Non-pigmented ciliary epithelial cell (primary cell): Measurements from ENCODE around the gene PRXL2B.
"Not testable (repeated sequence)": the region's sequence is repeated elsewhere in the genome, so short reads cannot be mapped to it uniquely, and the experiment has no call there.

ENCODE experiments used
- DNase-seq: peaks from one replicate; pipeline ENCODE4 v3.0.0-alpha.2; 2010; ENCODE audit warnings: low read depth

PRXL2B gene

GRCh38 chr1:2564006-2564814 is 22.4 kb upstream of the PRXL2B start:
- DNase-seq: no peak

DNA sequence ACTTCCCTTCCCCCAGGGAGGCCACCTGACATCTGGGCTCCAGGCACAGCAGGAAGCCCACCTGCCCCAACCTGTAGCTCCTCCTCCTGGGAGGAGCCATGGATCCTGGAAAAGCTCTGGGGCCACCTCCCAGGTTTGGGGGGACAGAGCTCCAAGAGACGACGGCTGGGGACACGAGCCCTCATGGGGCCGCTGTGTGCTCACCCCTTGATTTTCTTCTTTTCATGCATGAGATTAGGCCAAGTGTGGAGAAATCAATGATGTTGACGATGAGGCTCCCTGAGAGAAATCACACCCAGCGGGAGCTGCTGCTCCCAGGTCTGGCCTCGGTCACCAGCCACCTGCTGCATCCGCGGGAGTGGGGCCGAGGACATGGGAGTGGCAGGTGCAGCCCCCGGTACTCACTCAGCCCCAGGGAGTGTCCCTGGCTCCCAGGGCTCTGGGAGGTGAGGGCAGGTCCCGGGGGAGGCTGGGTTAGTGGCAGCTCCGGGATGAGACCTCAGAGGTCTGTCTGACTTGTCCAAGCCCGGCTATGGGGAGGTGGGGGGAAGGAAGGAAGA is 21.7 kb upstream of the PRXL2B start:
- DNase-seq: no peak

GRCh38 chr1:2566101-2567045 is 20.2 kb upstream of the PRXL2B start:
- no peak for DNase-seq

DNA sequence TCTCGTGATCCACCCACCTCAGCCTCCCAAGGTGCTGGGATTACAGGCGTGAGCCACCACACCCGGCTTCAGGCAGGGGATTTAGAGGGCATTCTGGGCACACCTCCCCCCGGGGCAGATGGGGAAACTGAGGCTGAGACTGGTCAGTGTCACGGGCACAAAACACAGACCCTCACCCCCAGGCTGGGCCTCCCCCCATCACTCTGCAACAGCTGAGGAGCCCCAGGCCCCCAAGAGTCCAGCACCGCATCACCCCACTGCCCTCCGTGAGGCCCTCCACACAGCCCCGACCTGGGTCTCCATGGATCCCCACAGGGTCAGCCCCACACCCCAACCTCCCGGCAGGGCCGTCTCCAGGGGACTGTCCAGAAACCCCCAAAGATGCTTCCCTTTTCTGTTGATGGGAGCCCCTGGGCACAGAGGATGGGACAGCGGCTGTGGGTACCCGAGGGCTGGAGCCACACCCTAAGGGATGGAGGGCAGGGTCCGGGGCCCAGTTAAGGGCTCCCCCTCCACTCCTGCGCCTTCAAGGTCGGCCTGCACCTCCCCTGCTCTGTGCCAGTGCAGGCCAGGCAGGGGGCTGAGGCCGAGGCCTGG is 19.4 kb upstream of the PRXL2B start:
- no peak for DNase-seq

DNA sequence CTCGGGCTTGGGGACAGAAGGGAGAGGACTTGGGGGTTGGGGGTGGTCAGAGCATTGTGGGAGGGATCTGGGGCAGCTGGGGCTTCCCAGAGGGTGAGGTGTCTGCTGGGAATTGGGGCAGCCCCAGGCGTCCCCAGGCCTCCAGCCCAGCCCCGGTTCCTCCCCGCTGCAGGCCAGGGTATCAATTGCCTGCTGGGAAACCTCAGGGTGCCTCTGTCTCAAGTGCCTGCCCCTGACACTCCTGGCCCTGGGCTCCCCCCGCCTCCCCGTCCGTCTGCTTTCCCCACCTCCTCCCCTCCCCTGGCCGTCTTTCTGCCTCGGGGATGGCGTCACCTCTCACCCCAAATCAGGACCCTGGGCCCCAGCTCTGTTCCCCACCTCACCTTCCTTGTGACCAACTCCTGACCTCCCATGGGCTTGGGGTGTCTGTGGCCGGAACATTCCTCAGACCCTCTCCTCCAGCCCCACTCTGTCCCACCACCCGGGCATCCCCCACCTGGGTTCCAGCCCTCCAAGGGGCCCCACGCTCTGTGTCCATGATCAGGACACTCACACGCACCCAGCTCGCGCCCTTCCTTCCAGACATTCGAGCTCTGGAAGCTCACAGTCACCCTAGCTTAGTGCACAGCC is 18.3 kb upstream of the PRXL2B start:
- DNase-seq: not testable (repeated sequence)

DNA sequence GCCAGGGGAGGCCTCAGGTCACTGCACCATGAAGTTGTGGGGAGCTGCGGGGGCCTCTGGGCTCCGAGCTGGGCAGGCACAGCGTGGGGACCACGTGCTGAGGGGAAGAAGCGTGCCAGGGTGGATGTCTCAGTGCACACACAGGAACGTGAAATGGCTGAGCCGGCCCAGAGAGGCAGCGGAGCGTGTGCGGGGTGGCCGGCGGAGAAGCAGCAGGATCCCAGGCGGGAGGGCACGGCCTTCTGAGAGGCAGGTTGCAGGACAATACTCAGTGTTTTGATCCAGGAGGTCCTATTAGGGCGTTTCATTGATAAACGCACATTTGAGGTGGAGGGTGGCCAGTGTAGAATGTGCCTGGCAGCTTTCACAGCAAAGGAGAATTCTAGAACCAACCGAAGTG is 17.5 kb upstream of the PRXL2B start:
- DNase-seq: no peak

DNA sequence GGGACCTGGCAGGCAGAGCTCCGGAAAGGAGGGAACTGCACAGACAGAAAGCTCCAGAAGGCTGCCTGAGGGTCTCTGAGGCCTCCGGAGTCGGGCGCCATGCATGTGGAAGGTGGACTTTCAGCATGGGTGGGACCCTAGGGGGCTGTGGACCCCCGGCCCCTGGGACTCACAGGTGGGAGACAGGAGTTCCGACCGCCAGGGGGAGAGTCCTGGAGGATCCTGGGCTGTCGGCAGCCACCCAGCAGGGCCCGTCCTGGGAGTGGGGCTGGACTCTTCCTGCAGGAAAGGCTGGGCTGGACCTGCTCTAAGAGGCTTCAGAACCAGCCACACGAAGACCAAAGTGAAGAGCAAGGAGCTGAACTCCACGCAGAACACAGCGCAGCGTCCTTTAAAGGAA is 16.9 kb upstream of the PRXL2B start:
- not testable (repeated sequence) for DNase-seq

GRCh38 chr1:2570332-2570731 is 16.2 kb upstream of the PRXL2B start:
- no peak for DNase-seq

DNA sequence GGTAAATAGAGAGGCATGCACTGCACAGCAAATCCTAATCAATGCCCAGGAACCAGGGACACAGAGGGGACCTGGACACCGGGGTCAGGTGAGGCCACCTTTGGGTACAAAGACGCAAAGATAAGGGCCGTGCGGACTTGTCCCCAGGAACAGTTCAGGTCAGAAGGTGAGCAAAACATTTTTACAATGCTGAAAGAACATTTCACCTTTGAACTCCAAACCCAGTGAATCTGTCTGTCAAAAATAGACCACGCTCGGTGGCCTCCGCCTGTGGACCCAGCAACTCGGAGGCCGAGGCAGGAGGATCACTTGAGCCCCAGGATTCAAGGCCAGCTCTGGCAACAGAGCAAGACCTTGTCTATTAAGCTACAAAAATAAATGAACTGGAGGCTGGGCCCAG is 15.2 kb upstream of the PRXL2B start:
- DNase-seq: no peak

DNA sequence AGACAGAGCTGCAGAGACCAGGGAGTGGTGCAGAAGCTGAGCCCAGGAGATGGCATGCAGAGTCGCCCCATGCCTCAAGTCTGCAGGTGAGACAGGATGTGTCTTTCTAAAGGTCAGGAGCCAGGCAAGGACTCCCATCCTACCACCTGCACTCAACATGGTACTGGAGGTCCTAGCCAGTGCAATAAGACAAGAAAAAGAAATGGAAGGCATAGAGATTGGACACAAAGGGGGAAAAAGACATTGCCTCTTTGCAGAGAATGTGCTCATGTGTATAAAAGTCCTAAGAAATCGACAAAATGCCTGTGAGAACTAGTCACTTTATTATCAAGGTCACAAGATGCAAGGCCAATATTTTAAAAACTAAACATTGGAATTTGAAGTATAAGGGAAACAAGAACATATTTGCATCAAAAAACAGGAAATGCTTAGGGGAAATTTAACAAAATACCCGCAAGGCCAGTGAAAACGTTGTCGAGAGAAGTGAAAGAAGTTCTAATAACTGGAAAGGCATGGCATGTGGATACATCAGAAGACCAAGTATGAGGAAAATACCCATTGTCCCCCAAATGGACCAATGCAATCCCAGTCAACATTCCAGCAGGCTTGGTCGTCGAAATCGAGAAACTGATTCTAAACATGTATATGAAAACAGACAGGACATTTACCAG is 13.2 kb upstream of the PRXL2B start:
- no peak for DNase-seq

GRCh38 chr1:2574350-2574749 is 12.2 kb upstream of the PRXL2B start:
- no peak for DNase-seq

DNA sequence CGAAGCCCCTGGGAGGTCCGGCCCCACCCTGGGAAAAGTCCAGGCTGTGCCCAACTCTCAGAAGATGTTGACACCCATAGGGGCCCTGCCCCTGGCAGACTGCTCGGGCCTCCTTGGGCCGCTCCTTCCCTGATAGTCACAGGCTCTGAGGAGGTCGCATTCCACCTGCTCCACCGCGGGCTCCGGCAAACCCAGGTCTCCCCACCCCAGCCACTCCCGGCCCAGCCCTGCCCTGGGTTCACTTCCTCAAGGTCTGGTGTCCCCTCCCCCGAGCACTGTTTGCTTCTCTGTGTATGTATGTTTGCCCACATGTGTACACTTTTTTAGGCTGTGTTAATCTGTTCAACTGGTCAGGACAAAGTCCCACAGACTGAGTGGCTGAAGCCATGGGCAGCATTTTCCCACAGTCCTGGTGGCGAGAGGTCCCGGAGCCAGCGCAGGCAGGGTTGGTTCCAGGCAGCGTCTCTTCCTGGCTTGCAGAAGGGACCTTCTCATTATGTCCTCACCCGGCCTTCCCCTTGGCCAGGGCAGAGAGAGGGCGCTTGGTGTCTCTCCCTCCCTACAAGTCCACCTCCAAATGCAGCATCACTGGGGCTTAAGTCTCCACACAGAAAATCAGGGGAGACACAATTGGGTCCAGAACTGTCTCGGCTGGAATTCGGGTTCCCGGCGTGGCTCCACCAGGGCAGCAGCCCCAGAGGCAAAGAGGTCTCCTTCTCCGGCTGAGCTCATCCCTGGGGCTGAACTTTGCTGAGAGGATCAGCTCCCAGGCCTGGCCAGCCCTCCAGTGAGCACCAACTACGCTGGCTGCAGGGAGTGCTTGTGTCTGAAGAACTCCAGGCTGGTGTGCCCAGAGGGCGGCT is 10.5 kb upstream of the PRXL2B start:
- no peak for DNase-seq

GRCh38 chr1:2577565-2578075 is 9.0 kb upstream of the PRXL2B start:
- not testable (repeated sequence) for DNase-seq

DNA sequence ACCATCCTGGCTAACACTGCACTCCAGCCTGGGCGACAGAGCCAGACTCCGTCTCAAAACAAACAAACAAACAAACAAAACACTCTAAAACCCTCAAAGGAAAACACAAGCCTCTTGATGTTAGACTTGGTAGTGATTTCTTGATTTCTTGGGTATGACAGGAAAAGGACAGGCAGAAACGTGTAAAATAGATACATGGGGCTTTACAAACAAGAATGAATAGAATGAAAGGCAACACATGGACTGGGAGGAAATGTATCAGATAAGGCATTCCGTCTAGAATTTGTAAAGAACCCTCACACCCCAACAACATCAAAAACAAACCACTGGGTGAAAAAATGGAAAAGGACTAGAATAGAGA is 7.8 kb upstream of the PRXL2B start:
- DNase-seq: no peak

- no peak for DNase-seq
Measured at GRCh38 chr1:2580691-2581090, 5.9 kb upstream of the PRXL2B start.

DNA sequence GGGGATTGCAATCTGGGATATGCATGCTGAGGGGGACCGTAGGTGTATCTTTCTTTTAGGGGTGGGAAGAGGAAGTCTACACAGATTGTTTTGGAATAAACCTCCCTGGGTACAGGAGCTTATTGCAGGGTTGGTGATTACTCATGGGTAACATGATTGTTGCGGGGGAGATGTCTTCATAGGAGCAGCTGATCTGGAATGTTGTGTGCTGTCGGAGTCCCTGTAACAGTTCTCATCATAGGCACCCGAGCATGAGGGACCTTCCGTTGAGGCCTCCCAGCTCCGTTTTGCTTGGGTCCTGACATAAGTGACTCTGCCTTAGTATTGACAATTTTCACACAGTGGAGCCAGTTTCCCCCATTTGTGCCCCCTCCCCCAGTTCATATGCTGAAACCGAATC is 4.2 kb upstream of the PRXL2B start:
- no peak for DNase-seq

DNA sequence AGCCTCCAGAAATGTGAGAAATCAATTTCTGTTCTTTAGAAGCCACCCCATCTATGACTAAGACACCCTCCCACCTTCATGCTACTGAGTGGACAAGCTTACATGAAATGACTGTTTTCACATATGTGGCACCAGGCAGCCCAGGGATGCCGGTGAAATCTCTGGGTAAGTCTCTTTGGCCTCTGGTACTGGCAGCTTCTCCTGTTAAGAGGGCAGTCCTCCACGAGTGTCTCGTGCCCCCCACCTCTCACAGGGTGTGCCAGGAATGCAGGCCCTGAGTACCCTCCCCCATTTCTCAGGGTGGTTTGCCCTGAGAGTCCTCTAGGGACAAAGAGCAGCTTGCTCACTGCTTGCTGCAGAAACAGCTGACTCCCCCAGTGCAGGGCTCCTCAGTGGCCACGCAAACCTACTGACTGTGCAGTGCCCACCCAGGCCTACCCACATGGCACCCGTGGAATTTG is 3.2 kb upstream of the PRXL2B start:
- DNase-seq: no peak

DNA sequence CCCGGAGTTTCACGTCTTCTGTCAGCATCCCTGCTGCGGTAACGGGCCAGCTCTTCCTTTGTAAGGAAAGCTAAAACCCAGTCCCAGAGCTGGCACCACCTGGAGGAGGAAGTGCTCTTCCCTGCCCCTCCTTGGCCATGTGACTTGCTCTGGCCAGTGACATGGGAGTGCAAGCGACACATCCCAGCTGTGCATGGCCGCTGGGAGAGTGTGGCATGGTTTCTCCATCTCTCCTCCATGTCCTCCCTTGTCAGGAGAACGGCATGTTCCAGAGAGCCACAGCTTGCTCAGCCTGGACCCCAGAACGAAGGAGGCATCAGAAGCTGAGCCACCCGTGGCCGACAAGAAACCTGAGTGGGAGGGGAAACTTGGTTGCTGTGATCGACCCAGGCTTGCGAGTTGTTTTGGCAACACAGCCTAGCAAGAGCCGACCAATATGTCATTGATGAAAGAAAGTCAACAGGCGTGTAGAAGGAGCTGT is 2.7 kb upstream of the PRXL2B start:
- DNase-seq: no peak

DNA sequence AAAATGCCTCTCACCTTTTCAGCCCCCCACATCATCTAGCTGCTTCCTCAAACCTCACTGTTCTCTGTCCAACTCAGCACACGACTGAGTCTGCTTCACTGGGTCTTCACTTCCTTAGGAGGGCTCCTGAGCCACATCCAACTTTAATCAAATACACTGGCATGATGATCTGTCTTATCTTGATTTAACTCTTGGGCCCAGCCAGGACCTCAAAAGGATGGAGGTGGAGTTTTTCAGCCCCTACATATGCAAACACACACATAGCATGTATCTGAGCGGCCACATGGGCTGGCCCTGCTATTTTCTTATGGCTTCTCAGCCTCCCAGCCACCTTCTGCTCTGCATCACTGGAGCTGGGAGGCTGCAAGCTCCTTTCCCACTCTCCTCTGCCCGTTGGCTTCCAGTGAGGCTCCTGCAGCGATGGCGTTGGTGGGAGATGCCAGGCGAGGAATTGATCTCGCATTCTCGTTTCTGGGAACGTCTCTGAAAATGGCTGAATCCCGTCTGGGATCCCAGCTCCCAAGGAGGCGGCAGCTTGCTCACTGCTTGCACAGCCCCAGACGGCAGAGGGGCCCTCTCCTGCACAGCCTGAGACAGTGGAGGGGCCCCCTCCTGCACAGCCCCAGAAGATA is 1.8 kb upstream of the PRXL2B start:
- no peak for DNase-seq
